ENCODE results near the gene ESRRA. TPM values are rescaled to one million over a fixed set of nuclear protein-coding genes. Genes with fewer than 3 reads are reported as not detected.

The ESRRA gene
- total RNA-seq, 1 experiment from 2014 or later = 61.0 TPM

DNA sequence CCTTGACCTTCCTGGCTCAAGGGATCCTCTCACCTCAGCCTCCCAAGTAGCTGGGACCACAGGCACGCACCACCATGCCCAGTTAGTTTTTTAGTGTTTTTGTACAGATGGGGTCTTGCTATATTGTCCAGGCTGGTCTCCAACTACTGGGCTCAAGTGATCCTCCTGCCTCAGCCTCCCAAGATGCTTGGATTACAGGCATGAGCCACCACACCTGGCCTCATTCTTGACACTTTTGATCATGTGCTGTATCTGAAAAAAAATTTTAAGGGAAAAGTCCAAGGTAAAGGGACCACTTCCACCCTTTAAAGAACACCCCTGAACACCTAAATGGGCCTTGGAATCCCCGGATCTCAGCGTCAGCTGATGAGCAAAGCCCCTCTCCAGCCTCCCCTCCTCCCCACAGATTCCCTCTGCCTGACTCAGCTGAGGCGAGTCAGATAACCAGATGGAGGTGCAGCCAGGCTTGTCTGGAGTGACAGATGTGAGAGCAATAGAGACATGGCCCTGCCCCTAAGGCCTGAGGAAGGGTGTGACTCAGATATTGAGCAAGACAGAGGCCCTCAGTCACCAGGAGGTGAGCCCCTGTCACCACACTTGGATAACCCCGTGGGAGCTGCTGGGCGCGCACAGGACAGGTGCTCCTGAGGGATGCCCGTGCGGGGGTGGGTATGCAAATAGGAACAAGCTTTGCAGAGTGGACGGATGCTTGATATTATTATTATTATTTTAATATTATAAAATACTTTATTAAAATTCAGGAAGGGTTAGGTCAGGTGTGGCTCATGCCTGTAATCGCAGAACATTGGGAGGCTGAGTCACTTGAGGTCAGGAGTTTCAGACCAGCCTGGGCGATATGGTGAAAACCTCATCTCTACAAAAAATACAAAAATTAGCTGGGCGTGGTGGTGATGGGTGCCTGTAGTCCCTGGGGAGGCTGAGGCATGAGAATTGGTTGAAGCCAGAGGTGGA is 29.7 kb downstream of the ESRRA start:
- Histone ChIP-seq H3K27me3 (ENCODE audit: insufficient read depth, low read depth) (no peaks in the 10 kb centered on the region), H3K27ac (peak overlapping the region; percentile 53), H3F3A (ENCODE audit: insufficient read depth, low read depth) (peaks cover 53% of the 10 kb centered on the region), H3K4me3 (no peak overlapping the region), H3K9me2 (ENCODE audit: insufficient read depth) (no peaks in the 10 kb centered on the region), H4K20me1 (ENCODE audit: insufficient read depth) (no peaks in the 10 kb centered on the region), H3K4me2 (peak overlapping the region; percentile 51), H3K79me2 (ENCODE audit: low read depth) (no peaks in the 10 kb centered on the region), H3K9me3 (ENCODE audit: insufficient read depth, low read depth) (no peaks in the 10 kb centered on the region), H3K4me1 (replicated peaks; ENCODE audit: insufficient read depth) (peaks cover 58% of the 10 kb centered on the region), H3K36me3 (ENCODE audit: low read depth) (no peaks in the 10 kb centered on the region), H2AFZ (no peak overlapping the region)
- no peak for TF ChIP-seq EZH2 (IDR thresholded peaks at IDR 0.05; ENCODE audit: low read depth)
- TF ChIP-seq, protein P1, sequence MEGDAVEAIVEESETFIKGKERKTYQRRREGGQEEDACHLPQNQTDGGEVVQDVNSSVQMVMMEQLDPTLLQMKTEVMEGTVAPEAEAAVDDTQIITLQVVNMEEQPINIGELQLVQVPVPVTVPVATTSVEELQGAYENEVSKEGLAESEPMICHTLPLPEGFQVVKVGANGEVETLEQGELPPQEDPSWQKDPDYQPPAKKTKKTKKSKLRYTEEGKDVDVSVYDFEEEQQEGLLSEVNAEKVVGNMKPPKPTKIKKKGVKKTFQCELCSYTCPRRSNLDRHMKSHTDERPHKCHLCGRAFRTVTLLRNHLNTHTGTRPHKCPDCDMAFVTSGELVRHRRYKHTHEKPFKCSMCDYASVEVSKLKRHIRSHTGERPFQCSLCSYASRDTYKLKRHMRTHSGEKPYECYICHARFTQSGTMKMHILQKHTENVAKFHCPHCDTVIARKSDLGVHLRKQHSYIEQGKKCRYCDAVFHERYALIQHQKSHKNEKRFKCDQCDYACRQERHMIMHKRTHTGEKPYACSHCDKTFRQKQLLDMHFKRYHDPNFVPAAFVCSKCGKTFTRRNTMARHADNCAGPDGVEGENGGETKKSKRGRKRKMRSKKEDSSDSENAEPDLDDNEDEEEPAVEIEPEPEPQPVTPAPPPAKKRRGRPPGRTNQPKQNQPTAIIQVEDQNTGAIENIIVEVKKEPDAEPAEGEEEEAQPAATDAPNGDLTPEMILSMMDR (conservative IDR thresholded peaks at IDR 0.05) = no peak
- ChIA-PET POLR2A (ENCODE audit: unreplicated experiment) (interaction anchor here (0.5 to 1.5 kb wide), 4 partner anchors 18 to 1670 kb away, joined by 3 to 11 read pairs (median 7); partner anchors contain the start of genes CSKMT, PRDX5 and TRMT112), CTCF (interaction anchor here (0.7 to 1.5 kb wide), 3 partner anchors 17 to 22 kb away, joined by 5 to 10 read pairs (median 6); partner anchors contain the start of gene PRDX5)
- no TSS peak for BruUV-seq (replicated peaks)
- intact Hi-C loops (cut with micrococcal nuclease; ENCODE audit: unreplicated experiment) = loop anchor here (1.0 to 2.0 kb wide), 2 partner anchors 20 to 58 kb away; no protein-coding TSS in a partner anchor
- peak; percentile 94 to 99 for DNase-seq

DNA sequence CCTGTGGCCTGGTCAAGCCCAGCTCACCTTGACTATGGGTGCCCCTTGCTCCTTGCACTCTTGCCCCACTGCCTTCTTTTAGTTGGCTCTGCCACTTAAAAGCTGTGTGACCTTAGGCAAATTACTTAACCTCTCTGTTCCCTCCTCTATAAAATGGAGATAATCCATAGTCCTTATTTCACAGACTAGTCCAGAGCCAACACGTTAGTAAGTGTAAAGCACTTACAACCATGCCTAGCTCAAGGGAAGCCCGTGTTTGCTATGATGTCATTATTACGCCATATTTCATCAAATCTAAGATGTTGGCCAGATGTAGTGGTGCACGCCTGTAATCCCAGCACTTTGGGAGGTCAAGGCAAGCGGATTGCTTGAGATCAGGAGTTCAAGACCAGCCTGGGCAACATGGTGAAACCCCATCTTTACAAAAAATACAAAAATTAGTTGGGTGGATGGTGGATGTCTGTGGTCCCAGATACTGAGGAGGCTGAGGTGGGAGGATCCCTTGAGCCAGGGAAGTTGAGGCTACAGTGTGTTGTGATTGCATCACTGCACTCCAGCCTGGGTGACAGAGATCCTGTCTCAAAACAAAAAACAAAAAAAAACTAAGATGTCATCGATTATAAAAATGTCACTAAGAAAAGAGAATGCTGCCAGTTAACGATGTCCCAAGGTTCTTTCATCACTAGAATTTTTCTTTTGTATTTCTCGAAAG is 32.4 kb downstream of the ESRRA start:
- Histone ChIP-seq H3F3A (ENCODE audit: insufficient read depth, low read depth) (peaks cover 39% of the 10 kb centered on the region), H3K4me2 (no peak overlapping the region), H3K79me2 (ENCODE audit: low read depth) (no peaks in the 10 kb centered on the region), H3K9me3 (ENCODE audit: insufficient read depth, low read depth) (no peaks in the 10 kb centered on the region), H2AFZ (no peak overlapping the region), H3K27ac (no peak overlapping the region), H3K27me3 (ENCODE audit: insufficient read depth, low read depth) (no peaks in the 10 kb centered on the region), H4K20me1 (ENCODE audit: insufficient read depth) (no peaks in the 10 kb centered on the region), H3K4me1 (replicated peaks; ENCODE audit: insufficient read depth) (peaks cover 44% of the 10 kb centered on the region), H3K4me3 (no peak overlapping the region), H3K9me2 (ENCODE audit: insufficient read depth) (no peaks in the 10 kb centered on the region), H3K36me3 (ENCODE audit: low read depth) (no peaks in the 10 kb centered on the region)
- CTCF ChIA-PET = interaction anchor here (1.4 kb wide), 1 partner anchor 20 kb away, joined by 3 read pairs; the partner anchor contains the start of genes PRDX5 and TRMT112
- no peak for DNase-seq
- no peak for TF ChIP-seq EZH2 (IDR thresholded peaks at IDR 0.05; ENCODE audit: low read depth)
- TF ChIP-seq, protein P1 (conservative IDR thresholded peaks at IDR 0.05) = no peak
- POLR2A ChIA-PET (ENCODE audit: unreplicated experiment) = no interaction called here
- no TSS peak for BruUV-seq (replicated peaks)
- intact Hi-C loops (cut with micrococcal nuclease; ENCODE audit: unreplicated experiment) = no loop called here

DNA sequence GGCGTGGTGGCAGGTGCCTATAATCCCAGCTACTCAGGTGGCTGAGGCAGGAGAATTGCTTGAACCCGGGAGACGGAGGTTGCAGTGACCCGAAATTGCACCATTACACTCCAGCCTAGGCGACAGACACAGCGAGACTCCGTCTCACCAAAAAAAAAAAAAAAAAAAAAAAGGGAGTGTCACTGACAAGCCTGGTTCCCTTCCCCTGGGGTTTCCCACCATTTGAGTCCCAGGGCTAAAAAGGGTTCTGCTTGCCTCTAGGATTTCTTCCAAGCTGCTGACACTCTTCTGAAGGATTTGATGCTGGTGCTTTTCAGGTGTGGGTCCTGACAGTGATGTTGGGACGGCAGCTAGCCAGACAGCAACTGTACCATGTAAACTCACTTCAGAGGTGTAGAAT is 33.4 kb downstream of the ESRRA start:
- CTCF ChIA-PET = interaction anchor here (1.4 kb wide), 1 partner anchor 21 kb away, joined by 3 read pairs; the partner anchor contains the start of genes PRDX5 and TRMT112

More for the DNA sequence above, 33.4 kb downstream of the ESRRA start:
- TF ChIP-seq EZH2 (IDR thresholded peaks at IDR 0.05; ENCODE audit: low read depth) = no peak
- TF ChIP-seq, protein P1 (conservative IDR thresholded peaks at IDR 0.05) = no peak
- Histone ChIP-seq H3K27me3 (ENCODE audit: insufficient read depth, low read depth) (no peaks in the 10 kb centered on the region), H3K9me2 (ENCODE audit: insufficient read depth) (no peaks in the 10 kb centered on the region), H3K79me2 (ENCODE audit: low read depth) (no peaks in the 10 kb centered on the region), H3K4me2 (no peak overlapping the region), H3K9me3 (ENCODE audit: insufficient read depth, low read depth) (no peaks in the 10 kb centered on the region), H3K4me1 (replicated peaks; ENCODE audit: insufficient read depth) (peaks cover 36% of the 10 kb centered on the region), H3K36me3 (ENCODE audit: low read depth) (no peaks in the 10 kb centered on the region), H2AFZ (no peak overlapping the region), H4K20me1 (ENCODE audit: insufficient read depth) (no peaks in the 10 kb centered on the region), H3F3A (ENCODE audit: insufficient read depth, low read depth) (peaks cover 29% of the 10 kb centered on the region), H3K4me3 (no peak overlapping the region), H3K27ac (no peak overlapping the region)
- BruUV-seq (replicated peaks) = no TSS peak
- POLR2A ChIA-PET (ENCODE audit: unreplicated experiment) = no interaction called here
- DNase-seq = no peak
- intact Hi-C loops (cut with micrococcal nuclease; ENCODE audit: unreplicated experiment) = no loop called here
